HG03025 (cell line): ENCODE results near the gene PDE11A.

ENCODE experiments used
- ATAC-seq: cut with Tn5 transposase; IDR thresholded peaks from one replicate; pipeline ENCODE4 v1.9.1; 2021; ENCODE audit warnings: mild to moderate bottlenecking, moderate library complexity; ENCODE audit not compliant: unreplicated experiment, low FRiP score

PDE11A gene

DNA sequence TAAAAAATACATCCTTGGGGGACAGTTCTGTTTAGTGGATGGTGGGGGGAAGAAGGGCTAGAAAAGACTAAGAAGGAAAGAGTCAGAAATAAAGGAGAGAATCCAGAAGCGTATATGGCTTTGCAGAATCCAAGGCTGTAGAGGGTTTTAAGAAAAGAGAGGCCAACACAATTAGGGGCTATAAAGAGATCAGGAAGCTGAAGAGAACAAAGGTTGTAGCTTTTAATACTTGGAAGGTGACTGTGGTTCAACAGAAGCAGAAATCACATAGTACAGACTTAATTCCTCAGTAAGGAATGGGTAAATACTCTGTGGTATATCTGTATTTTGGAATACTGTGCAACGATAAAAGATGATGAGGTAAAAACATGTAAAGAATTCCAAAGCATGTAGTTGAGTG is 393.6 kb downstream of the PDE11A start:
- no peak for ATAC-seq

DNA sequence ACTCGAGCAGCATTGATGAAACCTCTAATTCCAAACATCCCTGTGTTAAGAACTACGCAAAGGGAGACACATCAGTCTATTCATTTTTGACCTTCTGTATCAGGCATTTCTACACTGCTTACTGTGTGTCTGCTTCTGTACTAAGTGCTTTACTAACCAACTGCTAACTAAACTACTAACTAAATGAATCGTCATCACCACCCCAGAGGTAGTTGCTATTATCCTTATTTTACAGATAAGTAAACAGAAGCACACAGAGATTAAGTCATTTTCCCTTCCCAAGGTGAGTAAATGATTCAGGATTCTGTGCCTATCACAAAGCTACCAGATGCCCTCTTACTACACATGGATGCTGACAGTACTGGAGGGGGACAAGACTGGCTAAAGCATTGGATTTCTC is 395.9 kb downstream of the PDE11A start:
- ATAC-seq, result no peak

DNA sequence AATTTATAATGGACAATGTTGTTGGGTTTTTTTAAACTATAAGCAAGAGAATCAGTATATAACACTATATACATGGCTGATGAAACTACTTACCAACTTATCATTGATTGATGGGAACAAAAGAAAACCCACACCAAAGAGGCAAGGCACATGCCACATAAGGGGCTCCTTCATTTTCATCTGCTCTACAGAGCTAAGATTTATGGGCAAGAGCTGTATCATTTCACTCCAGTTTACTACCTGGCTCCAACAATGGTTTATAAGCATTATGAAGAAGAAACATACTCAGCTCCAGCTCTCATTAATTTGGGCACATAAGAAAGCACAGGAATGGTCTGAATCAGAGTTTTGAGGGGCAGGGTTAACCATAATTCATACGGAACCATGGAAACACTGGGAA is 396.8 kb downstream of the PDE11A start:
- no peak for ATAC-seq

DNA sequence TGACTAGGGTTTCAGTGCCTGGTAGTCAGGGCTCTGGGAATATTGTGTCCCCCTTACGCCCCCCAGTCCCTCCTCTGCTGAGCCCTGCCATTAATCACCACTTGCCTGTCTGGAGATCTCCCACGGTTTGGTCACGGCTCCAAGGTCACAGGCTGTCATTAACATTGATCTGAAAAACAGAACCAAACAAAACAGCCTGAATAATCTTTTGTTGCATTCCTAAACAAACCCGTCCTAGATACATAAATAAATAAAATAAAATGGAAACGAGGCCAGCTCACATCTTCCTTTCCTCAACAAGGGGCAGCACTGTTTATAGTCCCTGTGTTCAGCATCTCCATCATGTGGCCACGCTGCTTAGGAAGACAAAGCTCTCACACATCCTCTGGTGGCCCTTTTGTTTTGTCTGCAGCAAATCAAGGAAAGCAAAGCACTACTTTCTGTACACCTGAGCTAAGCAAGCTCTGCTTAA is 397.2 kb downstream of the PDE11A start:
- ATAC-seq, result no peak

DNA sequence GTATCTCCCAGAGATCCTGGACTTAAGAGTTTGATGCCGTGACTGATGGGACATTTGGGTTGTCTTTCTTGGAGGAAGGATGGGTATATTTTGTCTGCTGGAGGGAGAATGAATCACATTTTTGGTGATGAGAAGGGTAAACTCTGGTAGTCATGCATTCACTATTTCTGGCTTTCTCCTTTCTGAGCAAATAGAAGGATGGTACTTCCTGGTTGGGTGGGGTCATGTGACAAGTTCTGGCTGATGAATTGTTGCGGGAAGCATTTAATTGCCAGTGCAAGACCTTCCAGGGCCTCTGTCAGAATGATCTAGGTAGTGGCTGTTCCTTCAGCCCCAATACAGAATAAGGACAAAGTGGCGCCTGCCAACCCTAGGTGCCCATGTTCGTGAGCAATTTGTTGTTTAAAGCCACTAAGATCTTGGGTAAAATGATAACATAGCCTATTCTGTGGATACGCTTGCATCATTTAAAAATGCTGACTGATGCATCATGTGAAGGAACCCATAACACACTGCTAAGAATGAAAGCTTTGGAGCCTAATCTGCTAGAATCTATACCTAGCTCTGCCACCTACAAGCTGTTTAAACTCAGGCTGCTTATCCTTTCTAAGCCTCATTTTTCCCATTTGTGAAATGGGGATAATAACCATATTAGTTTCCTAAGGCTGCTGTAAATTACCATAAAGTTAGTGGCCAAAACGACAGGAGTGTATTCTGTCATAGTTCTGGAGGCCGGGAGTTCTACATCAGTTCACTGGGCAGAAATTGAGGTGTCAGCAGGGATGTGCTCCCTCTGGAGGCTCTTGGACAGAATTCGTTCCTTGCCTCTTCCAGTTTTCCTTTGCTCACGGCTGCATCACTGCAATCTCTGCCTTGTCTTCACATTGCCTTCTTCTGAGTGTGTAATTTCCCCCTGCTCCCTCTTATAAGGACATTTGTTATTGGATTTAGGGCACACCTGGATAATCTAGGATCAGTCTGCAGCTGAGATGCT is 398.7 kb downstream of the PDE11A start:
- ATAC-seq, result no peak

DNA sequence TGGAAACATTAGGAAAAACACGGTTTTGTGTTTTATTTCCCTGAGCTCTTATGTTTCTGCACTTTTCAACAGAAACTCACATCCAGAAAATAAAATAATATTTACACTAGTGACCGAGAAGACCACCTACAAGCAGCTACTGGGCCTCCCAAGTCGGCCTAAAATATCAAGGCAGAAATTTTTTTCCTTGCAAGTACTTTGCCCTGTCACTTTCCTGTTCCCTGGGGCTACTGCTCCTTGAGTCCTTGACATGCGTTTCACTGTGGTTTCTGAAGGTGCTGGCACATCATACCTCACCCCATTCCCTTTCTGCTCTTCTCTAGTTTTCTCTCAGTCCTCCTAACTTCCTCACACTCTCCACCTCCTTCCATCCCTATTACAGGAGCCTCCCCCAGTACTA is 400.9 kb downstream of the PDE11A start:
- ATAC-seq, result no peak

DNA sequence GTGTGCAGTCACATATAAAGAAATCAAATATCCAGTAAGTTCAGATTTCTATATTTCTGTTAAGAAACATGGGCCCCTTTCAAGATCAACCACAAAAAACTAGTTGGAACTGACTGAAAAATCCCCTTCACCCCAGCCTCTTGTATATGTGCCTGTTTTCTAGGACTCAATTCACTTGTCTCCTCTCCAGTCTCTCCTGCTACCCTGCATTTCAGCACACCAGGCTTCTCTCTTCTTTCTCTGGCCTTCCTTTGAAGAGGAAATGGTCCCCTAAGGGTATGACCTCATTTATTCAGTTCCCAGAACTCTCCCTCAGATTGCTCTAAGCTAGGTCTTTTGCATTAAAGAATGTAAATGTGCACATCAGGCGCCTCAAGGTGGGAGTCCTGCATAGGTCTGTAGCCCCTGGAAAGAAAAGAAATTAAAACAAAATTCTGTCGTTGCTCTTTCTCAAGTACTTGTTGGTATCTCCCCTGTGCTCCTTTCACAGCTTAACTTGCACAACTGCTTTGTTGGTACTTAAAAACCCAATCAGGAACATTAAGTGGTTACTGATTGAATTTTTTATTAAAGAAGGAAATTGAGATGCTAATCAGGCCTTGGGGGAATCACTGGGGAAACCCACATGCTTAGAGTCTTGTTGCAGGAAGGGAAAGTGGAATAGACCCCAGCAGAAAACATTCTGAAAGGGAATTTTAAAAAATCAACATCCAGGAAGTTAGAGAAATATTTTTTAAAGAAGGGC is 401.6 kb downstream of the PDE11A start:
- no peak for ATAC-seq

DNA sequence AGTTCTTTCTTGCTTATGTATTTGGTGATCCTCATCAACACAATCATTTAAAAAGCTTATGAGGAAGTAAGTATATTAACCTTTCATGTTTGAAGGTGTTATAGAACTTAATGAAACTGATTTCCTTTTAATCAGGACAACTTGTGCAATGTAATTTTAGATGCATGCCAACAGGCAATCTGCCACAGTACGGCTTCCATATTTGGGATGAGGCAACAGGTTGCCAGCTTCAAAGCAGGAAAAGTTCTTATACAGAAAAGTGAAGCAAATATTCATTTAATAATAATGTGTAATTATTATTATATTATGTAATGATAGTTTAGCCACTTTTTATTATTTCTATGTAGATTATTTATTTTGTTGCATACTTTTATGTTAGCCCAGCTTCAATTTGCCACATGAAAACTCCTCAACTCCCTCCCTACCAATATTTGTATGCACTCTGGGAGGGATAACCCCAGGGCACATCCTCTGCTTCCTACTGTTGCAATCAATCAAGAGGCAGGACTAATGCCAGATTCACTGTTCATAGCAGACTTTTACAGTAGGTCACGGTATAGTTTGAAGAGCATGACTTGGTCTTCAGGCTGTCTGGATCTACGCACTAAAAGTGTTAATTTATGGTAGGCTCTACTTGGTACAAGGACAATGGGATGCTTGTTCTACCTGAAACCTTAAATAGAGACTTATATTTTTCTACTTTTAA is 402.8 kb downstream of the PDE11A start:
- no peak for ATAC-seq

DNA sequence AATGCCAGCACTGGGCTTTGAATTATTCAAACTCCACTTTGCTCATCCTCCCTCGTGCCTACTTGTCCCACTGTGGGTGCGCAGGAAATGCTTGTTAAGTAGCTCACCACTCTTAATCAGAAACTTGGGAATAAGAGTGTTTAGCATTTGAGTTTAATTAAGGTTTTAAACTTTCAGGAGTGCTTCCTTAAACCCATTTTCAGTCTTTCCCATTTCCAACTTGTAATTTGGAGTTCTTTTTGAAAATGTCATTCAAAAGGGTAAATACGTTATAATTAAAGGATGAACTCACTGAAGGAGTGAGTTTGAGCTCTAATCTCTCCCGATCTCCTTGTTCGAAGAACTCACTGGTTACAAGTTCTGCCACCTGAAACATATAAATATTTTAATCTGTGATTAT is 403.4 kb downstream of the PDE11A start:
- no peak for ATAC-seq

DNA sequence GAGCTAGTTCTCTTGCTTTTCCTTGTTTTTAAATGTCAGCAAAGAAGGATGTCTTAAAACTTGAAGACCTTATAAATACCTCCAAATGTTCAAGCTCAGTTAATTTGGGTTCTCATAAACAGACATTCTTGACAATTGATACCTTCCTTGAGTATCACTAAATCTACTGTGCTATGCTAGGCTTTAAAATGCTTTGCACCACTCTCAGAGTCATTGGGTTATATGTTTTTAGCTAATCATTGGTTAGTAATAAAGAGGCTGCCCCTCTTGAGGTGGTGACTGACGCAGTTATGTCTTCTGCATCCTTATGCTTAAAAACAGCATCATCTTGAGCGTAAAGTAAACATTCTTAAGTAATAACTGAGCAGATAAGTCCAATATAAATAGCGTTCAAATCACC is 404.0 kb downstream of the PDE11A start:
- ATAC-seq, result no peak

DNA sequence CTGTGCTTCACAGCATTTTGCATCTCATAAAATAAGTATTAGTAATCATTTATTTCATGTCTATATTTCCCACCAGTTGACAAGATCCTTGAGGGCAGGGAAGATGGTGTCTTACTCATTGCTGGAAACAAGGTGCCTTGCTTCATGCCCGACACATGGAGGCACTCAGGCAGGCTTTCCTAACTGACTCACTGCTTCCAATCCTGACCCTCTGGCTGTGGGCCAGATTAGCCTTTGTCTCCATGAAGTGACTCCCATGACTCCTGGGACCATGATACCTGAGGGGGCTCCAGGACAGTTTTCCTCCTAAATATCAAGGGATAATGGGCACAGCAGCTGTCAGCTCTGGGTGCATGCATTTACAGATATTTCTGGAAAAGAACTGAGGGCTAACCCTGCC is 405.0 kb downstream of the PDE11A start:
- ATAC-seq, result no peak

DNA sequence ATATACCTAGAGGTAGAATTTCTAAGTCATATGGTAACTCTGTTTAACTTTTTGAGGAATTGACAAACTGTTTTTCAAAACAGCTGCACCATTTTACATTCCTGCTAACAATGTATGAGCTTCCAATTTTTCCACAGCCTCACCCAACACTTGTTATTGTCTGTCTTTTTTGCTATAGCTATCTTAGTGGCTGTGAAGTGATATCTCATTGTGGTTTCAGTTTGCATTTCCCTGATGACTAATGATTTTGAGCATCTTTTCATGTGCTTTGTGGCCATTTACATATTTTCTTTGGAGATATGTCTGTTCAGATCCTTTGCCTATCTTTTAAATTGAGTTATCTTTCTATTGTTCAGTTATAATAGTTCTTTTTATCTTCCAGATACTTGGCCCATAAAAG is 406.2 kb downstream of the PDE11A start:
- no peak for ATAC-seq

DNA sequence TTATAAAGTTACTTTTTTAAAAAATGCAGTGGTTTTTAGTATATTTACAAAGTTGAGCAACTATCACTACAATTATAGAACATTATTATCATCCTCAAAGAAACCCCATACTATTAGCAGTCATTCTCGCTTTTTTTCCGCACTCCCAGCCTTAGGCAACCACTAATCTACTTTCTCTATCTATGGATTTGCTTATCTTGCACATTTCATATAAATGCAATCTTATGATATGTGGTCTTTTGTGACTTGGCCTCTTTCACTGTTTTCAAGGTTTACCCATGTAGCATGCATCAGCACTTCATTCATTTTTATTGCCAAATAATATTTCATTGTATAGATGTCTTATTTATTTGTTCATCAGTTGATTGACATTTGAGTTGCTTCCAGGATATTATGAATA is 406.6 kb downstream of the PDE11A start:
- no peak for ATAC-seq

DNA sequence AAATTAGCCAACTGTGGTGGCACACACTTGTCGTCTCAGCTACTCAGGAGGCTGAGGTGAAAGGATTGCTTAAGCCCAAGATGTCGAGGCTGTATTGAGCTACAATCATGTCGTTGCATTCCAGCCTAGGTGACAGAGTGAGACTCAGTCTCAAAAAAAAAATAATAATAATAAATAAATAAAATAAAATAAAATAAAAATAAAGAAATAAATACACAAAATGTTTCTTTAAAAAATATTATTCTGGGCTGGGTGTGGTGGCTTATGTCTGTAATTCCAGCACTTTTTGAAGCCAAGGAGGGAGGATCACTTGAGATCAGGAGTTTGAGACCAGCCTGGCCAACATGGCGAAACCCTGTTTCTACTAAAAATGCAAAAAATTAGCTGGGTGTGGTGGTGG is 407.2 kb downstream of the PDE11A start:
- ATAC-seq, result no peak

DNA sequence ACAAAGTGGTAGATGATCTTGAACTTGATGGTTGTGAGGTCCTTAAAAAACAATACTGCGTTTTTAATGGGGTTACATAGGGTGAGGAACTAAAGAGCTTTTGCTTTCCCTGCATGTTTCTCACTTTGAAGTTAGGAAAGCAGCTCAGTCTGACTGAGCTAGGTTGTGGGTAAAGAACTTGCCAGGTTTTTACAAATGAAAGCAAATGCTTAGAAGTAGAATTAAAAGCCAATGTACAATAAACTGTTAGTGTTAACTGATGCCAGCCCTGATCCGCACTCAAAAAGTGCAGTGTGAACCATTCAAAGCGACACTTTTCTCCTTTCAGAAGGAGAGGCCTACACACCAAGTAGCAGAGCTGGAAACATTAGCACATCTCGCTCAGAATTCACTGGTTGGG is 409.7 kb downstream of the PDE11A start:
- no peak for ATAC-seq

DNA sequence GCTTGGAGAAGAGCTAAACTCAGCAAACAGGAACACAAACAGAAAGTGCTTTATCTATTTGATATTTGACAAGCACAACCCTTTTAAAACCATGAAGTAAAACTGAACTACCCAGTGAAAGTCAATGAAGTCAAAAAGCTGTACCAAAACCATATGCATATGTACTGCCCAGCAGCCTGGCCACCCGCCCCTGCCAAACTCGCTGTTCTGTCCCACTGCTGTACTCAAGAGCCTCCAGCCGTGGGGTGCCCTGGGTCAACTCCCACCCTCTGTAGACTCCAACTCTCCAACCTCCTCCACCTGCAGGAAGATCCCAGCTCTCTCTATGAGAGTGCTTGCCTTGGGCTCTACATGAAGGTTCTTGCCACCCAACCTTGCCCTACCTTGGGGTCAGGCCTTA is 411.8 kb downstream of the PDE11A start:
- ATAC-seq, result no peak

DNA sequence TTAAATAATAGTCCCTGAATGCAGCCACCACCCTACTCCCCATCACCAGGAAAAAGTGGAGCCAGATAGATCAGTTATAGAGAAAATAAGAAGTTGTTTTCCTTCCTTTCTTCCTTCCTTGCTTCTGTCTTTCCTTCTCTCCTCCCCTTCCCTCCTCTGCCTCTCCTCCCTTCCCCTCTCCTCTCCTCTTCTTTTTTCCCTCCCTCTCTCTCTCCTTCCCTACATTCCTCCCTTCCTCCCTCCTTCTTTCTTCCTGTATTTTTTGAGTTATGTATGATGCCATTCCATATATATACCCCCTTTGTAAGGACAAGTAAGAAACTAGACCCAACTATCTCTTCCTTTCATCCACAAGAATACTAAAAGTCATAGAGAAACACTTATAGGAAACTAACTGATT is 414.3 kb downstream of the PDE11A start:
- no peak for ATAC-seq

DNA sequence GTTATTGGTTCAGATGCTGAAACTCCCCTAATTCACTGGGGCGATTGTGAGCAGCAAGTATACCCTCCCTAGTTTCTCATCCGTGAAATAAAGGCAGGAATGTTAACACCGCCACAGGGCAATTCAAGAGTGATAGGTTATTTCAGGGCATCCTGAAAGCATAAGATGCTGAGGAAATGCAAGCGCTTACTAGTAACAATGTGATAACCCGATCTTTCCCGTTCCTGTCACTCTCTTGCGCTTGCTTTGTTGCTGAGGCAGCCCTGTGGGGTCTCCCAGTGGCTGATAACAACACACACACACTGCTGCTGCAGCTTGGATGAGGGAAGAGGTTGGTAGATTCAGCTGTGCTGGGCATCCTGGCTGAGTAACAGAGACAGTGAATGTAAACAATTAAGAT is 420.7 kb downstream of the PDE11A start:
- no peak for ATAC-seq

DNA sequence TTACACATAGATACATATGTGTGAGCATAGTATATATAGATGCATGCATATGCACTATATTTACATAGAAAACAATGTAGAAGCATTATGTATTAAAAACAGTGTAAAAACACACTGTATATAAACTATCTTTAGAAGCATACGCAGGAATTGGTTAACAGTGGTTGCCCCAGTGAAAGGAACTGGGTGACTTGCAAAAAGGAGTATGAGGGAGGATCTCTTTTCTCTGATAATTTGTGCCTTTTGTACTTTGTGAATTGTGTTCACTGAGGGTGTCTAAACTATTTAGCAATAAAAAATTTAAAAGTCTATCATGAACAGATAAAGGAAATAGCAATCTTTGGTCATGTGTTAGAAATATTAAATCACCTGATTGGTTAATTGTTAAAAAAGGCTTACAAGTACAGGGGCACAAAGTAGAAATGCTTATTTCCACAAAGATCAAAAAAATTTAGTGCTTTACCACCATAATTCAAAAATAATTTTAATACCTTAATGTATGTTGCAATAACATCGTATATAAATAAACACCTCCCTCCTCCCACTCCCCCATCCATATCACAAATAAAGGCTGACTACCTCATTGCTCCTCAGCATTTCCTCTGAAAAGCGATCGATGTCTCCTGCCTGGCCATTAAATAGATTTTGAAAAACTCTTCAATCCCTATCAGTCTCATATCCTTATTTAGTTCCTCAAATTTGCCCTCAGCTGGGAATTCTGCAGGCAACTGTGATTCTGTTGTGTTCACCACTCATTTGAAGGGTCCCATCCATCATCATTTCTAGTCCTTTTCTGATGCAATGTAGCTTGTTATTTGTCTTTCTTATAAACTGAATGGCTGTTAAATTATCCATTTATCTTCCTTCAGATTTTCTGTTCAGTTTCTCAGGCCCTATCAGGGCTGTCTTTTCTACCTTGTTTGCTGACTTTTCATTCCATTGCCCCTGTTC is 422.7 kb downstream of the PDE11A start:
- ATAC-seq, result no peak

DNA sequence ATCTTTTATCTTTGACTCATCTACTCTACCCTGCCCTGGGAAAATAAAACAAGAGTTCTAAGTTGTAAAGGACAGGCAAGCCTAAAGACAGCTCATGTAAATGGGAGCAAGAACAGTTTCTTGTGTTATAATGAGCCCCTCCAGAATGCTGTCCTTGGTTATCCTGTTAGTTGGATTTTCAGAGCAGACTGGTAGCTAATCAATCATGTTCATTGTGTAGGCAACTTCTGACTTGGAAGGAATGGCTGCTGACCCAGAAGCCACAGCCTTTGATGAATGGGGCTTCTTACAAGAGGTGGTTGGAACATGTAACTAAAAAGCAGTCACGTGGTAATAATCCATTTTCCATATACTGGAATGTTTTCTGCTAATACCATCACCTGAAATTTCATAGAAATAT is 425.8 kb downstream of the PDE11A start:
- no peak for ATAC-seq
